SK-N-SH treated with all-trans-retinoic acid at 6 μM for 48 hours (cell line): Measurements from ENCODE around the gene SORCS2.

Source experiments
- ATAC-seq: fragments of 200-7000 bp; cut with Tn5 transposase; 3 replicates; pipeline ENCODE4 v1.9.1; 2020; ENCODE audit warnings: mild to moderate bottlenecking, moderate library complexity
- ARNTL ChIP-seq: fragments of 450-650 bp; formaldehyde crosslinking; IDR thresholded peaks from 2 replicates; pipeline ENCODE4 v1.5.0; 2020; ENCODE audit warnings: low read depth, mild to moderate bottlenecking, moderate library complexity, borderline replicate concordance
- CSDC2 ChIP-seq: fragments of 250-450 bp; sonication (Bioruptor Pico); IDR thresholded peaks from 2 replicates; pipeline ENCODE4 v1.5.0; 2020; ENCODE audit warnings: mild to moderate bottlenecking, moderate library complexity
- ESRRG ChIP-seq: fragments of 250-450 bp; sonication (Bioruptor Pico); IDR thresholded peaks from 2 replicates; pipeline ENCODE4 v1.6.1; 2021; ENCODE audit warnings: mild to moderate bottlenecking
- GLIS3 ChIP-seq: fragments of 250-450 bp; sonication (Bioruptor Pico); IDR thresholded peaks from 2 replicates; pipeline ENCODE4 v1.5.0; 2020; ENCODE audit warnings: mild to moderate bottlenecking, moderate library complexity
- ISL1 ChIP-seq: fragments of 250-450 bp; sonication (Bioruptor Pico); IDR thresholded peaks from 2 replicates; pipeline ENCODE4 v2.1.2; 2022; ENCODE audit warnings: mild to moderate bottlenecking, moderate library complexity
- OSR1 ChIP-seq: fragments of 250-450 bp; sonication (Bioruptor Pico); IDR thresholded peaks from 2 replicates; pipeline ENCODE4 v1.8.0; 2022; ENCODE audit warnings: moderate library complexity, mild to moderate bottlenecking, inconsistent platforms
- PPARA ChIP-seq: fragments of 250-450 bp; sonication (Bioruptor Pico); IDR thresholded peaks from 2 replicates; pipeline ENCODE4 v1.5.0; 2020; ENCODE audit warnings: mild to moderate bottlenecking, borderline replicate concordance
- RARB ChIP-seq: fragments of 250-450 bp; sonication (Bioruptor Pico); IDR thresholded peaks from 2 replicates; pipeline ENCODE4 v1.8.0; 2021; ENCODE audit warnings: mild to moderate bottlenecking, moderate library complexity
- TCF4 ChIP-seq: fragments of 250-450 bp; sonication (Bioruptor Pico); IDR thresholded peaks from 2 replicates; pipeline ENCODE4 v1.8.0; 2021; ENCODE audit warnings: mild to moderate bottlenecking, moderate library complexity, borderline replicate concordance
- TOX ChIP-seq: fragments of 250-450 bp; sonication (Bioruptor Pico); IDR thresholded peaks from 2 replicates; pipeline ENCODE4 v1.8.0; 2021; ENCODE audit warnings: mild to moderate bottlenecking, moderate library complexity, borderline replicate concordance
- ZC3H10 ChIP-seq: fragments of 250-450 bp; sonication (Bioruptor Pico); IDR thresholded peaks from 2 replicates; pipeline ENCODE4 v1.5.1; 2021; ENCODE audit warnings: mild to moderate bottlenecking, moderate library complexity
- ZFP3 ChIP-seq: fragments of 250-450 bp; sonication (Bioruptor Pico); IDR thresholded peaks from 2 replicates; pipeline ENCODE4 v1.5.0; 2020; ENCODE audit warnings: mild to moderate bottlenecking, moderate library complexity
- ZFP30 ChIP-seq: fragments of 450-650 bp; formaldehyde crosslinking; IDR thresholded peaks from 2 replicates; pipeline ENCODE4 v1.5.0; 2022; ENCODE audit warnings: mild to moderate bottlenecking, moderate library complexity
- ZNF565 ChIP-seq: fragments of 450-650 bp; formaldehyde crosslinking; conservative IDR thresholded peaks from 2 replicates; pipeline ENCODE4 v1.5.0; 2020; ENCODE audit warnings: low read depth, mild to moderate bottlenecking, moderate library complexity
- ZNF70 ChIP-seq: fragments of 450-650 bp; formaldehyde crosslinking; IDR thresholded peaks from 2 replicates; pipeline ENCODE4 v1.5.0; 2020; ENCODE audit warnings: mild to moderate bottlenecking, moderate library complexity
- ZNF8 ChIP-seq: fragments of 450-650 bp; formaldehyde crosslinking; IDR thresholded peaks from 2 replicates; pipeline ENCODE4 v1.5.0; 2020; ENCODE audit warnings: mild to moderate bottlenecking, moderate library complexity
- TF ChIP-seq, protein P1 (sequence below): fragments of 250-450 bp; sonication (Bioruptor Pico); IDR thresholded peaks from 2 replicates; pipeline ENCODE4 v1.5.0; 2020; ENCODE audit warnings: mild to moderate bottlenecking, moderate library complexity
- TF ChIP-seq, protein P2 (sequence below): fragments of 250-450 bp; sonication (Bioruptor Pico); IDR thresholded peaks from 2 replicates; pipeline ENCODE4 v1.5.1; 2021; ENCODE audit warnings: mild to moderate bottlenecking, moderate library complexity
- TF ChIP-seq, protein P3 (sequence below): fragments of 250-450 bp; sonication (Bioruptor Pico); IDR thresholded peaks from 2 replicates; pipeline ENCODE4 v1.8.0; 2021; ENCODE audit warnings: low read depth, mild to moderate bottlenecking, moderate library complexity, borderline replicate concordance
- TF ChIP-seq, protein P4 (sequence below): fragments of 250-450 bp; sonication (Bioruptor Pico); IDR thresholded peaks from 2 replicates; pipeline ENCODE4 v1.5.1; 2020; ENCODE audit warnings: low read depth, mild to moderate bottlenecking, moderate library complexity
- TF ChIP-seq, protein P5 (sequence below): fragments of 250-450 bp; sonication (Bioruptor Pico); IDR thresholded peaks from 2 replicates; pipeline ENCODE4 v1.8.0; 2020; ENCODE audit warnings: mild to moderate bottlenecking, moderate library complexity, borderline replicate concordance

Gene SORCS2

DNA sequence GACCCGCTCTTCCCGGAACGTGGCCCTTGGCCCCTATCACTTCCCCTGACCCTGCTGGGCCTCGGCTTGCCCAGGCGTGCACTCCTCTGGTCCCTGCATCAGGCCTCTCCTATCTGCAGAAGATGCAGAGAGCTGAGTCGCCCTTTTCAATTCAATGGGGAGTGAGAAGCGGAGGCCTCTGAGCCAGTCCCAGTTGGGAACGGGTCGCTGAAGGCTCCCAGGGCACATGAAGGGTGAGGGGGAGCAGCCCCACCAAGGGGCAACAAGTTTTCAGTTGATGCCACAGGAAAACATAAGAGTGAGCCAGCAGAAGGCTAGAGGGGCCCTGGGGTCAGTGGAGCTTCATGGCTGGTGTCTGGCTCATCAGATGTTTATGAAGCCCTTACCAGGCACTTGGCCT, 225.3 kb downstream of the SORCS2 start (continued):
- no peak for TF ChIP-seq RARB (CRISPR knock-in tag)
- no peak for TF ChIP-seq ZNF8
- no peak for TF ChIP-seq ZNF70 (CRISPR knock-in tag)
- TF ChIP-seq OSR1 (CRISPR knock-in tag): no peak
- TF ChIP-seq, all 23 proteins: peak for 0

DNA sequence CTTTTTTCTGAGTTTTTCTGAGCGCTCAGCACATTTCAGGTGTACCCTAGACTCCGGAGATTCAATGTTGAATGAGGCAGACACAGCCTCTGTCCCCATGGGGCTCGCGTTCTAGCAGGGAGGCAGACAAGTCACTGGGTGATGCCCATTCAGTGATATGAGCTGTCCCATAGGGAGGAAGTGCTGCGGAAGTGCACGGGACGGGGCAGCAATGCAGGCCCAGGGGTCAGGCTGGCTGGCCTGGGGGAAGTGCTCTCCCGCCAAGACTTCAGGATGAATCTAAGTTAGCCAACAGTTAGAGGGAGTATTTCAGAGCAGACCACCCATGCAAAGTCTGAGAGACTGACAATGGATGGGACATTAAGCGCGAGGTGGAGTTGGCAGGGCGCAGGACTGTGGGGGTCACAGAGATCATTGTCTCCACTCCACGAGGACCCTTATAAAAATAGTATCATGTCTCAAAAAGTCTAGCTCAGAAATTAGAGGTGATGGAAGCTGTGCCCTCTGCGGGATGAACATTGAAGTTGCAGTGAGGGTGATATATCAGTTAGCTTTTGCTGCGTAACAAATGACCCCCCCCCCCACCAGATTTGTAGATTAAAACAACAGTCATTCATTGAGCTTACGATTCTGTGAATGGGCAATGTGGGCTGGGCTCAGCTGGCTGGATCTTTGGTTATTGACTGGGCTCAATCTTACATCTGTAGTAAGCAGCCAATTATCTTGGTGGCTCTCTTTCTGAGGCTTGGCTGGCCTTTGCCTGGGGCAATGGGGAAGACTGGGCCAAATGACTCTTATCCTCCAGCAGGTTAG, 226.0 kb downstream of the SORCS2 start:
- no peak for ATAC-seq
- TF ChIP-seq, protein P1, sequence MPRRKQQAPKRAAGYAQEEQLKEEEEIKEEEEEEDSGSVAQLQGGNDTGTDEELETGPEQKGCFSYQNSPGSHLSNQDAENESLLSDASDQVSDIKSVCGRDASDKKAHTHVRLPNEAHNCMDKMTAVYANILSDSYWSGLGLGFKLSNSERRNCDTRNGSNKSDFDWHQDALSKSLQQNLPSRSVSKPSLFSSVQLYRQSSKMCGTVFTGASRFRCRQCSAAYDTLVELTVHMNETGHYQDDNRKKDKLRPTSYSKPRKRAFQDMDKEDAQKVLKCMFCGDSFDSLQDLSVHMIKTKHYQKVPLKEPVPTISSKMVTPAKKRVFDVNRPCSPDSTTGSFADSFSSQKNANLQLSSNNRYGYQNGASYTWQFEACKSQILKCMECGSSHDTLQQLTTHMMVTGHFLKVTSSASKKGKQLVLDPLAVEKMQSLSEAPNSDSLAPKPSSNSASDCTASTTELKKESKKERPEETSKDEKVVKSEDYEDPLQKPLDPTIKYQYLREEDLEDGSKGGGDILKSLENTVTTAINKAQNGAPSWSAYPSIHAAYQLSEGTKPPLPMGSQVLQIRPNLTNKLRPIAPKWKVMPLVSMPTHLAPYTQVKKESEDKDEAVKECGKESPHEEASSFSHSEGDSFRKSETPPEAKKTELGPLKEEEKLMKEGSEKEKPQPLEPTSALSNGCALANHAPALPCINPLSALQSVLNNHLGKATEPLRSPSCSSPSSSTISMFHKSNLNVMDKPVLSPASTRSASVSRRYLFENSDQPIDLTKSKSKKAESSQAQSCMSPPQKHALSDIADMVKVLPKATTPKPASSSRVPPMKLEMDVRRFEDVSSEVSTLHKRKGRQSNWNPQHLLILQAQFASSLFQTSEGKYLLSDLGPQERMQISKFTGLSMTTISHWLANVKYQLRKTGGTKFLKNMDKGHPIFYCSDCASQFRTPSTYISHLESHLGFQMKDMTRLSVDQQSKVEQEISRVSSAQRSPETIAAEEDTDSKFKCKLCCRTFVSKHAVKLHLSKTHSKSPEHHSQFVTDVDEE: no peak
- TF ChIP-seq, protein P2, sequence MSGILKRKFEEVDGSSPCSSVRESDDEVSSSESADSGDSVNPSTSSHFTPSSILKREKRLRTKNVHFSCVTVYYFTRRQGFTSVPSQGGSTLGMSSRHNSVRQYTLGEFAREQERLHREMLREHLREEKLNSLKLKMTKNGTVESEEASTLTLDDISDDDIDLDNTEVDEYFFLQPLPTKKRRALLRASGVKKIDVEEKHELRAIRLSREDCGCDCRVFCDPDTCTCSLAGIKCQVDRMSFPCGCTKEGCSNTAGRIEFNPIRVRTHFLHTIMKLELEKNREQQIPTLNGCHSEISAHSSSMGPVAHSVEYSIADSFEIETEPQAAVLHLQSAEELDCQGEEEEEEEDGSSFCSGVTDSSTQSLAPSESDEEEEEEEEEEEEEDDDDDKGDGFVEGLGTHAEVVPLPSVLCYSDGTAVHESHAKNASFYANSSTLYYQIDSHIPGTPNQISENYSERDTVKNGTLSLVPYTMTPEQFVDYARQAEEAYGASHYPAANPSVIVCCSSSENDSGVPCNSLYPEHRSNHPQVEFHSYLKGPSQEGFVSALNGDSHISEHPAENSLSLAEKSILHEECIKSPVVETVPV (CRISPR knock-in tag): no peak
- TF ChIP-seq RARB (CRISPR knock-in tag) (no peak), ARNTL (CRISPR knock-in tag) (no peak), ESRRG (no peak), ISL1 (CRISPR knock-in tag) (no peak), ZNF70 (CRISPR knock-in tag) (no peak), GLIS3 (CRISPR knock-in tag) (no peak), ZNF8 (no peak), ZFP3 (CRISPR knock-in tag) (no peak), TOX (CRISPR knock-in tag) (no peak), PPARA (CRISPR knock-in tag) (no peak), CSDC2 (CRISPR knock-in tag) (no peak), TCF4 (CRISPR knock-in tag) (no peak), ZC3H10 (CRISPR knock-in tag) (no peak), ZNF565 (no peak)
- TF ChIP-seq, protein P3, sequence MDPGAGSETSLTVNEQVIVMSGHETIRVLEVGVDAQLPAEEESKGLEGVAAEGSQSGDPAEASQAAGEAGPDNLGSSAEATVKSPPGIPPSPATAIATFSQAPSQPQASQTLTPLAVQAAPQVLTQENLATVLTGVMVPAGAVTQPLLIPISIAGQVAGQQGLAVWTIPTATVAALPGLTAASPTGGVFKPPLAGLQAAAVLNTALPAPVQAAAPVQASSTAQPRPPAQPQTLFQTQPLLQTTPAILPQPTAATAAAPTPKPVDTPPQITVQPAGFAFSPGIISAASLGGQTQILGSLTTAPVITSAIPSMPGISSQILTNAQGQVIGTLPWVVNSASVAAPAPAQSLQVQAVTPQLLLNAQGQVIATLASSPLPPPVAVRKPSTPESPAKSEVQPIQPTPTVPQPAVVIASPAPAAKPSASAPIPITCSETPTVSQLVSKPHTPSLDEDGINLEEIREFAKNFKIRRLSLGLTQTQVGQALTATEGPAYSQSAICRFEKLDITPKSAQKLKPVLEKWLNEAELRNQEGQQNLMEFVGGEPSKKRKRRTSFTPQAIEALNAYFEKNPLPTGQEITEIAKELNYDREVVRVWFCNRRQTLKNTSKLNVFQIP (CRISPR knock-in tag): no peak
- TF ChIP-seq, protein P4, sequence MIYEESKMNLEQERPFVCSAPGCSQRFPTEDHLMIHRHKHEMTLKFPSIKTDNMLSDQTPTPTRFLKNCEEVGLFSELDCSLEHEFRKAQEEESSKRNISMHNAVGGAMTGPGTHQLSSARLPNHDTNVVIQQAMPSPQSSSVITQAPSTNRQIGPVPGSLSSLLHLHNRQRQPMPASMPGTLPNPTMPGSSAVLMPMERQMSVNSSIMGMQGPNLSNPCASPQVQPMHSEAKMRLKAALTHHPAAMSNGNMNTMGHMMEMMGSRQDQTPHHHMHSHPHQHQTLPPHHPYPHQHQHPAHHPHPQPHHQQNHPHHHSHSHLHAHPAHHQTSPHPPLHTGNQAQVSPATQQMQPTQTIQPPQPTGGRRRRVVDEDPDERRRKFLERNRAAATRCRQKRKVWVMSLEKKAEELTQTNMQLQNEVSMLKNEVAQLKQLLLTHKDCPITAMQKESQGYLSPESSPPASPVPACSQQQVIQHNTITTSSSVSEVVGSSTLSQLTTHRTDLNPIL (CRISPR knock-in tag): no peak

DNA sequence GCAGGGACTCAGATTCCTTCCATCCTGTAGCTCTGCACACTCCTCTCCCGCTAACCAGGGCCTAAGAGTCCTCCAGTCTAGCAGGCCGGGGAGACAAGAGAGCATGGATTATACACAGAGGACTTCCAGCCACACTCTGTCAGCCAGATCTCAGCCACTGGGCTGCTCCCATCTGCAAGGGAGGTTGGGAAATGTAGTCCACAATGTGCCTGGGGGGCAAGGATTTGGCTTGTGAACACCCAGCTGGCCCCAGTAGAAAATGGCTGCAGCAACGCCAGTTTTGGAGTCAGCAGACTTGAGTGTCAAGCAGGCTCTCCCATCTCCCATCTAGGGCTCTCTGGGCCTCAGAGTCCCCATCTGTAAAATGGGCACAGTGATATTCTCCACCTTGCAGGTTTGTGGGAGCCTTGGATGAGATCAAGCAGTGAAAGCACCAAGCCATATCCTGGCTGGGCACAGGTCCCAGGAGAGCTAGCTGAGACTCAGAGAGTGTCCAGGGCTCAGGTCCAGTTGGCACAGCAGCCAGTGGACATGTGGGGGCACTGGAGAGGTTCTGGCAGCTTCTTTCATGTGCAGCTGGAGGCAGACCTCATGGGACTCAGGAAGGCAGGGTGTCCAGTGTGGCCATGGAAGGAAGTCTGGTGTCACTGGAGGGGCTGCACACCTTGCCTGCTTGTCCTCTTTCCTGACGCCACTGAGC, 227.8 kb downstream of the SORCS2 start:
- ATAC-seq: no peak
- TF ChIP-seq, protein P4 (CRISPR knock-in tag): no peak
- TF ChIP-seq CSDC2 (CRISPR knock-in tag) (no peak), OSR1 (CRISPR knock-in tag) (no peak), GLIS3 (CRISPR knock-in tag) (no peak), ZNF70 (CRISPR knock-in tag) (no peak), ZFP30 (CRISPR knock-in tag) (no peak), ISL1 (CRISPR knock-in tag) (no peak), PPARA (CRISPR knock-in tag) (no peak), ZC3H10 (CRISPR knock-in tag) (no peak), ARNTL (CRISPR knock-in tag) (no peak), ZNF8 (no peak)
- TF ChIP-seq, protein P2 (CRISPR knock-in tag): no peak
- TF ChIP-seq, protein P5, sequence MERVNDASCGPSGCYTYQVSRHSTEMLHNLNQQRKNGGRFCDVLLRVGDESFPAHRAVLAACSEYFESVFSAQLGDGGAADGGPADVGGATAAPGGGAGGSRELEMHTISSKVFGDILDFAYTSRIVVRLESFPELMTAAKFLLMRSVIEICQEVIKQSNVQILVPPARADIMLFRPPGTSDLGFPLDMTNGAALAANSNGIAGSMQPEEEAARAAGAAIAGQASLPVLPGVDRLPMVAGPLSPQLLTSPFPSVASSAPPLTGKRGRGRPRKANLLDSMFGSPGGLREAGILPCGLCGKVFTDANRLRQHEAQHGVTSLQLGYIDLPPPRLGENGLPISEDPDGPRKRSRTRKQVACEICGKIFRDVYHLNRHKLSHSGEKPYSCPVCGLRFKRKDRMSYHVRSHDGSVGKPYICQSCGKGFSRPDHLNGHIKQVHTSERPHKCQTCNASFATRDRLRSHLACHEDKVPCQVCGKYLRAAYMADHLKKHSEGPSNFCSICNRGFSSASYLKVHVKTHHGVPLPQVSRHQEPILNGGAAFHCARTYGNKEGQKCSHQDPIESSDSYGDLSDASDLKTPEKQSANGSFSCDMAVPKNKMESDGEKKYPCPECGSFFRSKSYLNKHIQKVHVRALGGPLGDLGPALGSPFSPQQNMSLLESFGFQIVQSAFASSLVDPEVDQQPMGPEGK (CRISPR knock-in tag): no peak
- TF ChIP-seq, all 23 proteins: peak for 0
